ENCODE results near the gene NUPR2. TPM values are rescaled to one million over a fixed set of nuclear protein-coding genes. Genes with fewer than 3 reads are reported as not detected.

The NUPR2 gene
- total and polyA plus RNA-seq, 10 of the 15 experiments (the other 5 are each of a cell fraction or from before 2014, with no cell fraction given), result not detected

DNA sequence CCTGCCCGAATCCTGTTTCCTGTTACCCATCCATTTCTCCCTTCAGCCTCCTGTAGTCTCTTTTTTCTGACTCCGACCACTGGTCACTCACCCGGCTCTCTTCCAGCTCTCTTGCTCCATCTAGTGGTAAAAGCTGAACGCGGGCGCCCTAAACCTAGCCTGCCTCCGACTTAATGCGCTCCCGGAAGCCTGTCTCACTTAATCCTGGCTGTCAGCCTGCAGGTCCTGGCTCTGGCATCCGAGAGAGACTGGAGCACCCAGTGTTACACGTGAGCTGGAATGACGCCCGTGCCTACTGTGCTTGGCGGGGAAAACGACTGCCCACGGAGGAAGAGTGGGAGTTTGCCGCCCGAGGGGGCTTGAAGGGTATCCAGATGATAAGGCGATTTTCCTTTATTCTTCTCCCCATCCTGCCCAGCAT is 41.8 kb downstream of the NUPR2 start (continued):
- TF ChIP-seq SP1 (IDR thresholded peaks at IDR 0.05; ENCODE audit: low read depth, low read length) (no peak), RAD21 (IDR thresholded peaks at IDR 0.05; ENCODE audit: insufficient read depth, low read depth, low read length) (peak; percentile 91), EZH2 (IDR thresholded peaks at IDR 0.05; ENCODE audit: borderline replicate concordance, control insufficient read depth, low read depth, low read length) (no peak), RELA (IDR thresholded peaks at IDR 0.05; ENCODE audit: borderline replicate concordance, partially characterized antibody) (no peak), DPF2 (IDR thresholded peaks at IDR 0.05) (no peak), FOS (IDR thresholded peaks at IDR 0.05; ENCODE audit: borderline replicate concordance, extremely low read depth, insufficient read length) (no peak), ZNF384 (IDR thresholded peaks at IDR 0.05; ENCODE audit: borderline replicate concordance, low read depth, low read length) (peak; percentile 28; the same call in 1 of the 2 replicates), IRF4 (IDR thresholded peaks at IDR 0.05; ENCODE audit: low read depth, low read length) (no peak), NBN (IDR thresholded peaks at IDR 0.05) (no peak), FOXM1 (IDR thresholded peaks at IDR 0.05; ENCODE audit: low read depth, low read length) (peak; percentile 42; the same call in 1 of the 2 replicates), RBBP5 (conservative IDR thresholded peaks at IDR 0.05) (no peak), WRNIP1 (IDR thresholded peaks at IDR 0.05; ENCODE audit: borderline replicate concordance, low read depth, low read length) (no peak)
- TF ChIP-seq, protein P1, sequence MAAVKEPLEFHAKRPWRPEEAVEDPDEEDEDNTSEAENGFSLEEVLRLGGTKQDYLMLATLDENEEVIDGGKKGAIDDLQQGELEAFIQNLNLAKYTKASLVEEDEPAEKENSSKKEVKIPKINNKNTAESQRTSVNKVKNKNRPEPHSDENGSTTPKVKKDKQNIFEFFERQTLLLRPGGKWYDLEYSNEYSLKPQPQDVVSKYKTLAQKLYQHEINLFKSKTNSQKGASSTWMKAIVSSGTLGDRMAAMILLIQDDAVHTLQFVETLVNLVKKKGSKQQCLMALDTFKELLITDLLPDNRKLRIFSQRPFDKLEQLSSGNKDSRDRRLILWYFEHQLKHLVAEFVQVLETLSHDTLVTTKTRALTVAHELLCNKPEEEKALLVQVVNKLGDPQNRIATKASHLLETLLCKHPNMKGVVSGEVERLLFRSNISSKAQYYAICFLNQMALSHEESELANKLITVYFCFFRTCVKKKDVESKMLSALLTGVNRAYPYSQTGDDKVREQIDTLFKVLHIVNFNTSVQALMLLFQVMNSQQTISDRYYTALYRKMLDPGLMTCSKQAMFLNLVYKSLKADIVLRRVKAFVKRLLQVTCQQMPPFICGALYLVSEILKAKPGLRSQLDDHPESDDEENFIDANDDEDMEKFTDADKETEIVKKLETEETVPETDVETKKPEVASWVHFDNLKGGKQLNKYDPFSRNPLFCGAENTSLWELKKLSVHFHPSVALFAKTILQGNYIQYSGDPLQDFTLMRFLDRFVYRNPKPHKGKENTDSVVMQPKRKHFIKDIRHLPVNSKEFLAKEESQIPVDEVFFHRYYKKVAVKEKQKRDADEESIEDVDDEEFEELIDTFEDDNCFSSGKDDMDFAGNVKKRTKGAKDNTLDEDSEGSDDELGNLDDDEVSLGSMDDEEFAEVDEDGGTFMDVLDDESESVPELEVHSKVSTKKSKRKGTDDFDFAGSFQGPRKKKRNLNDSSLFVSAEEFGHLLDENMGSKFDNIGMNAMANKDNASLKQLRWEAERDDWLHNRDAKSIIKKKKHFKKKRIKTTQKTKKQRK (IDR thresholded peaks at IDR 0.05; ENCODE audit: low read depth, low read length), result no peak
- TF ChIP-seq, protein P2, sequence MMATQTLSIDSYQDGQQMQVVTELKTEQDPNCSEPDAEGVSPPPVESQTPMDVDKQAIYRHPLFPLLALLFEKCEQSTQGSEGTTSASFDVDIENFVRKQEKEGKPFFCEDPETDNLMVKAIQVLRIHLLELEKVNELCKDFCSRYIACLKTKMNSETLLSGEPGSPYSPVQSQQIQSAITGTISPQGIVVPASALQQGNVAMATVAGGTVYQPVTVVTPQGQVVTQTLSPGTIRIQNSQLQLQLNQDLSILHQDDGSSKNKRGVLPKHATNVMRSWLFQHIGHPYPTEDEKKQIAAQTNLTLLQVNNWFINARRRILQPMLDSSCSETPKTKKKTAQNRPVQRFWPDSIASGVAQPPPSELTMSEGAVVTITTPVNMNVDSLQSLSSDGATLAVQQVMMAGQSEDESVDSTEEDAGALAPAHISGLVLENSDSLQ (IDR thresholded peaks at IDR 0.05), result no peak
- TF ChIP-seq, protein P3, sequence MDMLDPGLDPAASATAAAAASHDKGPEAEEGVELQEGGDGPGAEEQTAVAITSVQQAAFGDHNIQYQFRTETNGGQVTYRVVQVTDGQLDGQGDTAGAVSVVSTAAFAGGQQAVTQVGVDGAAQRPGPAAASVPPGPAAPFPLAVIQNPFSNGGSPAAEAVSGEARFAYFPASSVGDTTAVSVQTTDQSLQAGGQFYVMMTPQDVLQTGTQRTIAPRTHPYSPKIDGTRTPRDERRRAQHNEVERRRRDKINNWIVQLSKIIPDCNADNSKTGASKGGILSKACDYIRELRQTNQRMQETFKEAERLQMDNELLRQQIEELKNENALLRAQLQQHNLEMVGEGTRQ (IDR thresholded peaks at IDR 0.05; ENCODE audit: borderline replicate concordance, low read depth, low read length), result no peak
- TF ChIP-seq, protein P4, sequence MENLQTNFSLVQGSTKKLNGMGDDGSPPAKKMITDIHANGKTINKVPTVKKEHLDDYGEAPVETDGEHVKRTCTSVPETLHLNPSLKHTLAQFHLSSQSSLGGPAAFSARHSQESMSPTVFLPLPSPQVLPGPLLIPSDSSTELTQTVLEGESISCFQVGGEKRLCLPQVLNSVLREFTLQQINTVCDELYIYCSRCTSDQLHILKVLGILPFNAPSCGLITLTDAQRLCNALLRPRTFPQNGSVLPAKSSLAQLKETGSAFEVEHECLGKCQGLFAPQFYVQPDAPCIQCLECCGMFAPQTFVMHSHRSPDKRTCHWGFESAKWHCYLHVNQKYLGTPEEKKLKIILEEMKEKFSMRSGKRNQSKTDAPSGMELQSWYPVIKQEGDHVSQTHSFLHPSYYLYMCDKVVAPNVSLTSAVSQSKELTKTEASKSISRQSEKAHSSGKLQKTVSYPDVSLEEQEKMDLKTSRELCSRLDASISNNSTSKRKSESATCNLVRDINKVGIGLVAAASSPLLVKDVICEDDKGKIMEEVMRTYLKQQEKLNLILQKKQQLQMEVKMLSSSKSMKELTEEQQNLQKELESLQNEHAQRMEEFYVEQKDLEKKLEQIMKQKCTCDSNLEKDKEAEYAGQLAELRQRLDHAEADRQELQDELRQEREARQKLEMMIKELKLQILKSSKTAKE (IDR thresholded peaks at IDR 0.05; ENCODE audit: low read depth, poor library complexity, severe bottlenecking), result no peak
- TF ChIP-seq, protein P5, sequence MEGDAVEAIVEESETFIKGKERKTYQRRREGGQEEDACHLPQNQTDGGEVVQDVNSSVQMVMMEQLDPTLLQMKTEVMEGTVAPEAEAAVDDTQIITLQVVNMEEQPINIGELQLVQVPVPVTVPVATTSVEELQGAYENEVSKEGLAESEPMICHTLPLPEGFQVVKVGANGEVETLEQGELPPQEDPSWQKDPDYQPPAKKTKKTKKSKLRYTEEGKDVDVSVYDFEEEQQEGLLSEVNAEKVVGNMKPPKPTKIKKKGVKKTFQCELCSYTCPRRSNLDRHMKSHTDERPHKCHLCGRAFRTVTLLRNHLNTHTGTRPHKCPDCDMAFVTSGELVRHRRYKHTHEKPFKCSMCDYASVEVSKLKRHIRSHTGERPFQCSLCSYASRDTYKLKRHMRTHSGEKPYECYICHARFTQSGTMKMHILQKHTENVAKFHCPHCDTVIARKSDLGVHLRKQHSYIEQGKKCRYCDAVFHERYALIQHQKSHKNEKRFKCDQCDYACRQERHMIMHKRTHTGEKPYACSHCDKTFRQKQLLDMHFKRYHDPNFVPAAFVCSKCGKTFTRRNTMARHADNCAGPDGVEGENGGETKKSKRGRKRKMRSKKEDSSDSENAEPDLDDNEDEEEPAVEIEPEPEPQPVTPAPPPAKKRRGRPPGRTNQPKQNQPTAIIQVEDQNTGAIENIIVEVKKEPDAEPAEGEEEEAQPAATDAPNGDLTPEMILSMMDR (IDR thresholded peaks at IDR 0.05 in 2 of 3, conservative IDR thresholded peaks at IDR 0.05 in 1 of 3; ENCODE audit: control insufficient read depth in 2 of 3, extremely low read depth in 1 of 3, insufficient read depth in 1 of 3, low read depth in 3 of 3, low read length in 3 of 3), result peak; percentile 85 to 90 (median 86)
- TF ChIP-seq, protein P6, sequence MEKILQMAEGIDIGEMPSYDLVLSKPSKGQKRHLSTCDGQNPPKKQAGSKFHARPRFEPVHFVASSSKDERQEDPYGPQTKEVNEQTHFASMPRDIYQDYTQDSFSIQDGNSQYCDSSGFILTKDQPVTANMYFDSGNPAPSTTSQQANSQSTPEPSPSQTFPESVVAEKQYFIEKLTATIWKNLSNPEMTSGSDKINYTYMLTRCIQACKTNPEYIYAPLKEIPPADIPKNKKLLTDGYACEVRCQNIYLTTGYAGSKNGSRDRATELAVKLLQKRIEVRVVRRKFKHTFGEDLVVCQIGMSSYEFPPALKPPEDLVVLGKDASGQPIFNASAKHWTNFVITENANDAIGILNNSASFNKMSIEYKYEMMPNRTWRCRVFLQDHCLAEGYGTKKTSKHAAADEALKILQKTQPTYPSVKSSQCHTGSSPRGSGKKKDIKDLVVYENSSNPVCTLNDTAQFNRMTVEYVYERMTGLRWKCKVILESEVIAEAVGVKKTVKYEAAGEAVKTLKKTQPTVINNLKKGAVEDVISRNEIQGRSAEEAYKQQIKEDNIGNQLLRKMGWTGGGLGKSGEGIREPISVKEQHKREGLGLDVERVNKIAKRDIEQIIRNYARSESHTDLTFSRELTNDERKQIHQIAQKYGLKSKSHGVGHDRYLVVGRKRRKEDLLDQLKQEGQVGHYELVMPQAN (conservative IDR thresholded peaks at IDR 0.05), result no peak

Measured in GM12878 (cell line).